HL-60 (cell line): Measurements from ENCODE around the gene EEPD1.

ENCODE experiments used
- DNase-seq, 2 experiments: peaks; one replicate each; pipeline ENCODE4 v3.0.0-alpha.2; 2010 to 2020; ENCODE audit warnings: low read depth in 1 of 2, low spot score in 1 of 2
- H3K27ac ChIP-seq: fragments of 250-450 bp; sonication (Bioruptor Pico); replicated peaks from 2 replicates; pipeline ENCODE4 v1.5.1; 2020; ENCODE audit warnings: mild to moderate bottlenecking, moderate library complexity
- H3K27me3 ChIP-seq: fragments of 250-450 bp; sonication (Bioruptor Pico); 2 replicates; pipeline ENCODE4 v1.5.1; 2021; ENCODE audit warnings: mild to moderate bottlenecking, moderate library complexity; ENCODE audit not compliant: insufficient read depth, poor library complexity, severe bottlenecking
- H3K4me3 ChIP-seq: replicated peaks from 2 replicates; pipeline ENCODE4 v1.5.1; 2011; ENCODE audit warnings: mild to moderate bottlenecking, control low read depth, low read length; ENCODE audit not compliant: insufficient read depth
- CTCF ChIP-seq: IDR thresholded peaks from one replicate; pipeline ENCODE4 v1.5.1; 2011; ENCODE audit warnings: low read length, control low read depth, inconsistent platforms; ENCODE audit not compliant: insufficient read depth
- GABPA ChIP-seq: IDR thresholded peaks from 2 replicates; pipeline ENCODE4 v1.6.1; 2012; ENCODE audit warnings: low read depth
- POLR2AphosphoS5 ChIP-seq: IDR thresholded peaks from 2 replicates; pipeline ENCODE4 v1.6.1; 2012; ENCODE audit warnings: low read depth
- REST ChIP-seq: IDR thresholded peaks from 2 replicates; pipeline ENCODE4 v1.6.1; 2012; ENCODE audit warnings: low read depth; ENCODE audit not compliant: insufficient replicate concordance
- SPI1 ChIP-seq: IDR thresholded peaks from 2 replicates; pipeline ENCODE4 v1.6.1; 2012; ENCODE audit warnings: low read depth, mild to moderate bottlenecking, borderline replicate concordance

EEPD1 gene

GRCh38 chr7:36275735-36276284, 122.8 kb downstream of the EEPD1 start:
- TF ChIP-seq GABPA (no peak), CTCF (no peak), POLR2AphosphoS5 (no peak), SPI1 (no peak), REST (no peak)
- no peak overlapping the region for H3K27ac ChIP-seq

GRCh38 chr7:36276428-36277248, 123.6 kb downstream of the EEPD1 start:
- Histone ChIP-seq H3K4me3 (no peak overlapping the region), H3K27me3 (no peaks in the 10 kb centered on the region), H3K27ac (no peak overlapping the region)
- no peak for DNase-seq
- TF ChIP-seq GABPA, result no peak
- no peak for TF ChIP-seq CTCF
- no peak for TF ChIP-seq REST
- no peak for TF ChIP-seq POLR2AphosphoS5
- TF ChIP-seq SPI1, result no peak

More at GRCh38 chr7:36275735-36276284, 122.8 kb downstream of the EEPD1 start:
- DNase-seq, result no peak
- Histone ChIP-seq H3K4me3 (no peak overlapping the region), H3K27me3 (no peaks in the 10 kb centered on the region)

GRCh38 chr7:36277249-36277542, 124.1 kb downstream of the EEPD1 start:
- Histone ChIP-seq H3K4me3 (no peak overlapping the region), H3K27ac (no peak overlapping the region), H3K27me3 (no peaks in the 10 kb centered on the region)
- DNase-seq, result no peak
- no peak for TF ChIP-seq REST
- TF ChIP-seq POLR2AphosphoS5, result no peak
- no peak for TF ChIP-seq CTCF
- no peak for TF ChIP-seq SPI1
- no peak for TF ChIP-seq GABPA
